ENCODE results near the gene HBQ1.
"Not testable (repeated sequence)": the region's sequence is repeated elsewhere in the genome, so short reads cannot be mapped to it uniquely, and the experiment has no call there.

The HBQ1 gene

DNA sequence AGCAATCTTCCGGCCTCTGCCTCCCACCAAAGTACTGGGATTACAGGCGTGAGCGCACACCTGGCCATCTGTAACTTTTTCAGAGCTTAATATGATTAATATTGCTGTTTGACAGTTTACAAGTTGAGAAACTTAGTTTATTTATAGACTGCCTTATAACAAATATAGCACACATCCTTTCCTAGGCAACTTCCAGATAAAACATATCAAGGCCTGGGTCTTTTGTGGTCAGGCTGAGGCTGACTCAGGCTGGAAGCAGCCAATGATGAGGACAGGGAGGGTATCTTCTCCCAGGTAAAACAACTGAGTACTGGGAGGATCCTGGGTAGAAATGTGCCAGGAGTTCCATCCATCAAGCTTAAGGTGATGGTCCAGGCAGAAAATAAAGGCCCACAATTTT lies 32.7 kb downstream of the HBQ1 start:
- DNase-seq = no peak

GRCh38 chr16:220021-220420 lies 39.8 kb downstream of the HBQ1 start:
- DNase-seq = no peak

DNA sequence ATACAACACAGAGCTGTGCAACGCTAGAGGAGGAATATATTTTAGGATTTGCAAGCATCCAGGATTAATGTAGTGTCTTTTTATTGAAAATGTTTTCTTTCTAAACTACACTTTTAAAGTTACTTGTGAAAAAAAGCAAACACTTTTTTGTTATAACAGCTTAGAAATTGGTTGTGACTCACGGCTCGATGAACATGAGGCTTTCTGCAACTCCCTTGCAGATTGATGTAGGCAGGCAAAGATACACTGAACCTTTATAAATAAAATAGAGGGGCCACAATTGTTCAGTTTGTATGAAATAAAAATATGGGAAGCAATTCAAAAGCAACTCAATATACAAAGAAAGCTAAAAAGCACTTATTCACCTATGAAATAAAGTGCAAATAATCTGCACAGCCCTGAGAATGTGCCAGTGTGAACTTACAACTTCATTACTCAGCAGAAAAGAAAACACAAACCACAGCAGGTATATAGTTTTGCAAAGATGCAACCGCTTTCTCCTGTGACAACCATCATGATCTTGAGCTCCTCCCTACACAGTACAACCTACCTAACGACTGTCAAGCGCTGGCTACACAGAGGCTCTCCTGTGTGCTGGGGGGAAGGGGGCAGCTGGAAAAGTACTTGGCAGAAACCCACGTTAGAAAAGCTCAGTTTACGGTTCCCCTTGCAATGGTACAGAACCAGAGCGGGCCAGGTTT lies 48.0 kb downstream of the HBQ1 start:
- no peak for DNase-seq

DNA sequence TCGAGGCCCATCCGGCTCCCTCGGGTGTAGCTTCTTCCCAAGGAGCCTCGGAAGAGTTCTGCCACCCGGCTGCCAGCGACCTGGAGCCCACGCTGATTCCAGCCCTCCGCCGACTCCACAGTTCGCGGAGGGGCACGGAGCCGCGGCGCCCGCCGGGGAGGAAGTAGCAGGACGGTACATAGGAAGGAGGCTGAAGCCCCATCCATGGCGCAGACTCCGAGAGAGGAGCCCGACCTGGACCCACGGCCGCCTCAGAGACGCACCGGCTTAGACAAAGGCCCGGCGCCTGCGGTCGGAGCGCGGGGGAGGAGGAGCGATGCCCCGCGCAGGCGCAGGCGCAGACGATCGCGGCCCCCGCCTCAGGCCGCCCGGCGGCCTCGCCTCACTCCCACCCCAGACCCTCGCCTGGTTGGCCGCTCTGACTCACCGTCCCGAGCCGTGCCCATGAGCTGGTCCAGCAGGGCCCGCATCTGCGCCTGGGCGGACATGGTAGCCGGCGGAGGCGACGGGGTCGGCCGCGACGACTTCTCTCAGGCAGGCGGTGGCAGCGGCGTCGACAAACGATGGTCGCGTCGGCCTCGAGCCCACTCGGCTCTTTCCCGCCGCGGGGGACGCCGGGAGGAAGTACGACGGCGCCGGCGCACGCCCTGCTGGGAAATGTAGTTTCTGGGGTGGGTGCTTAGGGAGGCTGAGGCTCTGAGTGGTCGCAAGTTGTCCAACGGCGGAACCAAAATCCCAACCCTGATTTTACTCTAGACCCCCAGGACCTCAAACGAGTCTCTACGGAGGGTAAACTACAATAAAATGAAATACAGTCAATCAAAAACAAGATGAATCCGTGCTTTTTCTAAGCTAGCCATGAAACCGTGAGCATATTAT lies 48.8 kb downstream of the HBQ1 start, which contains the start of gene LUC7L:
Gene LUC7L (minus strand): TSS at position 598 of the 879 bp plus-strand sequence. CDS start 110 bp downstream, at position 488.
- DNase-seq = peak; percentile 47

- DNase-seq = no peak
Observed at GRCh38 chr16:229731-230281, 49.5 kb downstream of the HBQ1 start.

GRCh38 chr16:230351-230750 lies 50.1 kb downstream of the HBQ1 start:
- DNase-seq = not testable (repeated sequence)

All from NCI-H524 treated with DMSO at 0.1 percent for 48 hours (cell line).